Myocyte (in vitro differentiated cells): ENCODE data around the gene TRAPPC3L. TPM values are rescaled to one million over a fixed set of nuclear protein-coding genes. Genes with fewer than 3 reads are reported as not detected.

Source experiments
- total RNA-seq: library from RNA; depleted of rRNA; stranded (reverse); fragments of >200 nt; gene quantifications from 2 replicates; pipeline ENCODE4 v1.2.3, GENCODE V29; 2014

The TRAPPC3L gene
- total RNA-seq, 1 donor from 2014 or later = 0.35 TPM

Other genes with a start within 250 kb of the TRAPPC3L start
- 31.6 and 32.5 TPM in 2 replicates for gene DSE, start 174.7 kb downstream of the TRAPPC3L start, total RNA-seq
- 0.31 TPM in 1 of 2 replicates, not detected in the other for gene CALHM6, start 84.3 kb downstream of the TRAPPC3L start, total RNA-seq
- gene CALHM5, start 34.0 kb downstream of the TRAPPC3L start, total RNA-seq = 5.0 and 5.4 TPM in 2 replicates
- not detected in 2 replicates for gene CALHM4, start 8.1 kb upstream of the TRAPPC3L start, total RNA-seq
- 32.2 and 32.5 TPM in 2 replicates for gene RWDD1, start 25.8 kb upstream of the TRAPPC3L start, total RNA-seq
- gene RSPH4A, start 70.8 kb upstream of the TRAPPC3L start, total RNA-seq = 1.2 and 1.9 TPM in 2 replicates
- gene ZUP1, start 123.1 kb upstream of the TRAPPC3L start, total RNA-seq = 10.1 and 11.0 TPM in 2 replicates
- 21.3 and 27.2 TPM in 2 replicates for gene KPNA5, start 135.5 kb upstream of the TRAPPC3L start, total RNA-seq
- not detected in 2 replicates for gene FAM162B, start 220.0 kb upstream of the TRAPPC3L start, total RNA-seq